ENCODE data around the gene BFSP2. TPM values are rescaled to one million over a fixed set of nuclear protein-coding genes. Genes with fewer than 3 reads are reported as not detected.

The BFSP2 gene
- total and polyA plus RNA-seq, 2 of the 4 experiments (the other 2 are of a cell fraction), result not detected

- Histone ChIP-seq H3K56ac (ENCODE audit: extremely low read depth, insufficient read depth, low read length) (no peak overlapping the region), H3K18ac (ENCODE audit: low read depth, low read length) (no peak overlapping the region), H3K14ac (replicated peaks; ENCODE audit: low read depth, low read length) (no peak overlapping the region), H3K4me2 (ENCODE audit: low read depth, low read length) (no peak overlapping the region), H2AFZ (replicated peaks; ENCODE audit: low read length, poor library complexity) (no peak overlapping the region), H3K79me1 (ENCODE audit: low read depth in 1 of 2, low read length in 2 of 2) (no peaks in the 10 kb centered on the region), H2BK5ac (ENCODE audit: low read depth, low read length, poor library complexity, severe bottlenecking) (no peak overlapping the region), H3K36me3 (ENCODE audit: control insufficient read depth, insufficient read depth, low read length) (no peaks in the 10 kb centered on the region), H3K9ac (ENCODE audit: low read depth, low read length) (no peak overlapping the region), H4K20me1 (ENCODE audit: insufficient read depth, low read length) (no peaks in the 10 kb centered on the region), H4K91ac (ENCODE audit: insufficient read depth, low read depth, low read length) (no peak overlapping the region), H2AK5ac (ENCODE audit: low read depth, low read length) (no peak overlapping the region), H3K9me1 (ENCODE audit: insufficient read depth, low read length) (peaks cover 3% of the 10 kb centered on the region; the same call in 1 of the 2 replicates), H4K8ac (ENCODE audit: low read depth in 2 of 2, low read length in 2 of 2) (no peak overlapping the region), H3K27me3 (ENCODE audit: control insufficient read depth, insufficient read depth, low read length) (peaks cover 13% of the 10 kb centered on the region), H2AK9ac (replicated peaks; ENCODE audit: low read depth, low read length, poor library complexity) (no peak overlapping the region), H3K4me3 (ENCODE audit: insufficient read depth, low read depth, low read length) (no peak overlapping the region), H3K4me1 (ENCODE audit: control insufficient read depth, insufficient read depth, low read length) (no peaks in the 10 kb centered on the region; the same call in 1 of the 2 replicates), H2BK15ac (ENCODE audit: low read depth, low read length) (no peak overlapping the region), H3K27ac (ENCODE audit: insufficient read depth, low read length) (no peak overlapping the region), H2BK20ac (ENCODE audit: low read depth, low read length) (no peak overlapping the region), H3K9me3 (ENCODE audit: control insufficient read depth, insufficient read depth, low read length) (no peaks in the 10 kb centered on the region), H2BK120ac (ENCODE audit: low read depth, low read length) (no peak overlapping the region), H3K23ac (ENCODE audit: low read depth, low read length) (no peak overlapping the region; the same call in 1 of the 2 replicates), H3K4ac (ENCODE audit: low read depth, low read length) (no peak overlapping the region), H4K5ac (ENCODE audit: low read depth, low read length) (no peak overlapping the region)
- in situ Hi-C loops (cut with MboI; ENCODE audit: low sequenced_read_pairs) (no loop called here), intact Hi-C loops (cut with micrococcal nuclease) (loop anchor here (10.0 kb wide), 1 partner anchor 467 kb away; no protein-coding TSS in a partner anchor), dilution Hi-C loops (cut with HindIII; ENCODE audit: low sequenced_read_pairs, unreplicated experiment) (no loop called here)
- DNase-seq (no peak), ATAC-seq (ENCODE audit: low read depth) (no peak)
- ChIA-PET CTCF (no interaction called here), POLR2A (ENCODE audit: unreplicated experiment) (no interaction called here)
- WGBS, 2 experiments (ENCODE audit: extremely low coverage in 2 of 2, insufficient read length in 1 of 2), result 100% methylated on average over 2 of the region's 4 CpGs; no CpG with 5 or more reads in 1 of the 2 experiments
- no TSS peak for BruUV-seq (replicated peaks)
- TF ChIP-seq NFE2L2 (IDR thresholded peaks at IDR 0.05; ENCODE audit: low read depth, low read length) (no peak), MAFK (IDR thresholded peaks at IDR 0.05; ENCODE audit: low read depth, low read length) (no peak), USF2 (IDR thresholded peaks at IDR 0.05; ENCODE audit: low read depth, low read length) (no peak), RAD21 (IDR thresholded peaks at IDR 0.05; ENCODE audit: low read length) (no peak), MAZ (IDR thresholded peaks at IDR 0.05; ENCODE audit: borderline replicate concordance, low read depth, low read length) (no peak), CHD1 (IDR thresholded peaks at IDR 0.05; ENCODE audit: low read depth, low read length) (no peak), SMC3 (IDR thresholded peaks at IDR 0.05; ENCODE audit: low read depth, low read length) (no peak), ELK1 (IDR thresholded peaks at IDR 0.05; ENCODE audit: borderline replicate concordance, low read depth, low read length) (no peak), BHLHE40 (IDR thresholded peaks at IDR 0.05; ENCODE audit: low read depth, low read length) (no peak), POLR2A (IDR thresholded peaks at IDR 0.05; ENCODE audit: low read depth, low read length) (no peak), RFX5 (IDR thresholded peaks at IDR 0.05; ENCODE audit: low read depth, low read length) (no peak), RCOR1 (IDR thresholded peaks at IDR 0.05; ENCODE audit: insufficient replicate concordance, low read length) (no peak)
Observed at GRCh38 chr3:133447750-133448477, 48.1 kb downstream of the BFSP2 start.
